NCI-H2081 treated with DMSO at 0.1 percent for 48 hours (cell line): ENCODE measurements around the gene CHST7.
"Not testable (repeated sequence)": the region's sequence is repeated elsewhere in the genome, so short reads cannot be mapped to it uniquely, and the experiment has no call there.

Experiments
- DNase-seq: peaks from one replicate; lab custom pipeline; 2025; lab: John Stamatoyannopoulos, UW

The CHST7 gene

GRCh38 chrX:46573331-46573891 lies at the start of gene CHST7:
Gene CHST7, plus strand, starts transcription at chrX:46573765. Its CDS starts 167 bp downstream, at chrX:46573932.
- peak; percentile 9 for DNase-seq

GRCh38 chrX:46528640-46529039 lies 44.9 kb upstream of the CHST7 start:
- DNase-seq, result not testable (repeated sequence)

- DNase-seq, result not testable (repeated sequence)
Measured at GRCh38 chrX:46529740-46530403, 43.7 kb upstream of the CHST7 start.

- DNase-seq, result not testable (repeated sequence)
Measured at GRCh38 chrX:46530404-46530908, 43.1 kb upstream of the CHST7 start.

- no peak for DNase-seq
Measured at GRCh38 chrX:46531442-46531841, 42.1 kb upstream of the CHST7 start.

- DNase-seq, result no peak
Measured at GRCh38 chrX:46543441-46543840, 30.1 kb upstream of the CHST7 start.

- DNase-seq, result not testable (repeated sequence)
Measured at GRCh38 chrX:46544527-46544926, 29.0 kb upstream of the CHST7 start.

- peak; percentile 39 for DNase-seq
Measured at GRCh38 chrX:46545111-46546005, 28.2 kb upstream of the CHST7 start, which contains the start of gene ZNF674. Gene ZNF674, minus strand, starts transcription at chrX:46545421. Its CDS starts 3,334 bp downstream, at chrX:46542087.

GRCh38 chrX:46547857-46548256 lies 25.7 kb upstream of the CHST7 start:
- DNase-seq, result no peak

GRCh38 chrX:46549914-46550313 lies 23.7 kb upstream of the CHST7 start:
- DNase-seq, result no peak

GRCh38 chrX:46551494-46552128 lies 22.0 kb upstream of the CHST7 start:
- DNase-seq, result no peak

GRCh38 chrX:46553935-46554334 lies 19.6 kb upstream of the CHST7 start:
- DNase-seq, result no peak

- no peak for DNase-seq
Measured at GRCh38 chrX:46554942-46555341, 18.6 kb upstream of the CHST7 start.

- no peak for DNase-seq
Measured at GRCh38 chrX:46559062-46559461, 14.5 kb upstream of the CHST7 start.

- DNase-seq, result no peak
Measured at GRCh38 chrX:46561824-46562657, 11.5 kb upstream of the CHST7 start.

GRCh38 chrX:46567388-46567787 lies 6.2 kb upstream of the CHST7 start:
- no peak for DNase-seq

GRCh38 chrX:46569621-46570020 lies 3.9 kb upstream of the CHST7 start:
- no peak for DNase-seq

- DNase-seq, result no peak
Measured at GRCh38 chrX:46571423-46572339, 1.9 kb upstream of the CHST7 start.

- no peak for DNase-seq
Measured at GRCh38 chrX:46572340-46572936, 1.1 kb upstream of the CHST7 start.
